Ascending aorta (tissue), 2 donors: Measurements from ENCODE around the gene IRX6. TPM values are rescaled to one million over a fixed set of nuclear protein-coding genes. Genes with fewer than 3 reads are reported as not detected.

Source experiments
- DNase-seq, 2 donors: peaks; one replicate each; pipeline ENCODE4 v3.0.0-alpha.2; 2019; ENCODE audit warnings: low spot score in 2 of 2
- H3K27ac ChIP-seq, 2 donors: fragments of 200-600 bp; sonication (generic); one replicate each; pipeline ENCODE4 v1.5.1; 2016 to 2017; ENCODE audit warnings: mild to moderate bottlenecking in 1 of 2
- H3K27me3 ChIP-seq: fragments of 200-600 bp; sonication (generic); one replicate; pipeline ENCODE4 v1.5.1; 2017
- H3K36me3 ChIP-seq, 2 donors: fragments of 200-600 bp; sonication (generic); one replicate each; pipeline ENCODE4 v1.5.1; 2016
- H3K4me1 ChIP-seq, 2 donors: fragments of 200-600 bp; sonication (generic); one replicate each; pipeline ENCODE4 v1.5.1; 2016 to 2017; ENCODE audit warnings: mild to moderate bottlenecking in 1 of 2
- H3K4me3 ChIP-seq, 2 donors: fragments of 200-600 bp; sonication (generic); one replicate each; pipeline ENCODE4 v1.5.1; 2016 to 2017; ENCODE audit warnings: mild to moderate bottlenecking in 1 of 2
- H3K9me3 ChIP-seq, 2 donors: fragments of 200-600 bp; sonication (generic); one replicate each; pipeline ENCODE4 v1.5.1; 2016
- CTCF ChIP-seq, 3 experiments: fragments of 200-600 bp in 2 of 3; fragments of 450-650 bp in 1 of 3; sonication (generic) in 2 of 3; IDR thresholded peaks; one replicate each; pipeline ENCODE4 v1.5.1; 2016 to 2019; ENCODE audit warnings: antibody characterized with exemption in 3 of 3, mild to moderate bottlenecking in 1 of 3, moderate library complexity in 1 of 3
- intact Hi-C: fragments of 100-400 bp; cut with DNase I; formaldehyde crosslinking; loops from one replicate; pipeline ENCODE4 v1.15.1; 2023
- total RNA-seq: library from RNA; depleted of rRNA; stranded (reverse); fragments of >200 nt; gene quantifications from one replicate; pipeline ENCODE4 v1.1.0, GENCODE V29; 2016

Gene IRX6
- total RNA-seq, 1 donor from 2014 or later = 1.5 TPM

DNA sequence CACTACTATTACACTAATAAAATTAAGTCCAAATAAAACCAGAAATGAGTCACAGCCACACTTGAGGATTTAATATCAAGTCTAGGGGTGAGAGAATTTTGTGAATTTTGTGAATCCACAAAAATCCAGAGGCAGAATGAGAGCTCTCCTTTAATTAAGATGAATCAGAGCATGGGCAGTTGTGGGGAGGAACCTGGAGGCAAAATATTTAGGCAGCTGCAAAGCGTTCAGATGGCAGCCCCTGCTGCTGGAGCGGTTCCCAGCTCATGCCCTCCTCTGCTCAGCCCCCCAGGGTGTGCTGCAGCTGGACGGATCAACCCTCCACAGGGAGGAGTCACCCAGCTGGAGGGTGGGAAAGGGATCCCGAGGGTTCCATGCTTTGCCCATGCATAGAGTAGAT lies 43.4 kb upstream of the IRX6 start:
- Histone ChIP-seq H3K36me3 (no peaks in the 10 kb centered on the region), H3K27me3 (no peaks in the 10 kb centered on the region), H3K27ac (no peak overlapping the region), H3K9me3 (no peaks in the 10 kb centered on the region), H3K4me1 (no peaks in the 10 kb centered on the region), H3K4me3 (no peak overlapping the region)
- no peak for DNase-seq
- intact Hi-C loops = no loop called here
- no peak for TF ChIP-seq CTCF (IDR thresholded peaks at IDR 0.05)

GRCh38 chr16:55282441-55282840 lies 41.6 kb upstream of the IRX6 start:
- Histone ChIP-seq H3K4me1 (no peaks in the 10 kb centered on the region), H3K27me3 (no peaks in the 10 kb centered on the region), H3K4me3 (no peak overlapping the region), H3K27ac (no peak overlapping the region), H3K9me3 (no peaks in the 10 kb centered on the region), H3K36me3 (no peaks in the 10 kb centered on the region)
- no peak for TF ChIP-seq CTCF (IDR thresholded peaks at IDR 0.05)
- DNase-seq = no peak
- intact Hi-C loops = no loop called here

DNA sequence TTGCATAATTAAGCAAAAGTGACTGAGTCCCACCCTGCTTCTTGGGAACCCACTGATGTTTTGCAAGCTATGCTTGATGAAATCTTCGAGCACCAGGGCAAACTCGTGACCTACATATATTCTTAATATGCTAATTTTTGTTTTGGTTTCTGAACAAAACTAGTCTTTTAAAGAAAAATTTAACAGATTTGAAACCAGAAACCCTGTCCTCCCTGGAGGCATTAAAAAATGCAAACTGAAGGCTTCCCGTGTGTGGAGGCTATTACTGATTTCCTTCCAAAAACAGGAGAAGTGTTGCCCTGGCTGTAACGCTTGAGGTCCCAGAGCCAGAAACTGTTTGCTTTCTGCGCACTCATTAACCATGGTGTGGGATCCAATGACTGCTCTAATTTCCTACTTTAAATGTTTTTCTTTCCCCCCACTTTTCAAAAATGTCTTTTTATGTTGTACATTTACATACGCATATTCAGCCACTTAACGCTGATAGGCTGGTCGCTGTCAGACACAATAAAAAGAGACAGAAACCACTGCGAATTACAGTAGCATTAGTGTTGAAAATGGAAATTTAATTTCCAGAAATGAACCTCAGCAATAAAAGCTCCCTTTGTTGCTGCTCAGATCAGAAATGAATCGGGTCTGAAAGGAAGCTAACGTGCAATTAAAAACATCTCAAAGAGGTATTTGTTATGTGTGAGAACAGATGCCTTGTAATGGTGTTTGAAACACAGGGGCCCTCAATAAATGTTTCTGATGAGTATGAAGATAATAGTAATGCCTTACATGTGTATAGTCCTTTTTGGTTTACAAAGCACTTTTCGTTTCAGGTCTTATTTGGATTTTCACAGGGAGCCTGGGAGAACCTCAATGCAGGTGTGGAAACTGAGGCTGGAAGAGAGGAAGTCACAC lies 39.9 kb upstream of the IRX6 start:
- Histone ChIP-seq H3K4me1 (no peaks in the 10 kb centered on the region), H3K9me3 (peaks cover 0 to 5% of the 10 kb centered on the region in 2 donors), H3K27ac (no peak overlapping the region), H3K4me3 (no peak overlapping the region), H3K36me3 (no peaks in the 10 kb centered on the region), H3K27me3 (no peaks in the 10 kb centered on the region)
- TF ChIP-seq CTCF (IDR thresholded peaks at IDR 0.05) = no peak
- DNase-seq = no peak
- intact Hi-C loops = no loop called here

- no peaks in the 10 kb centered on the region for H3K4me1 ChIP-seq
- no peak overlapping the region for H3K4me3 ChIP-seq
- intact Hi-C loops = no loop called here
- H3K27ac ChIP-seq = no peak overlapping the region
- H3K9me3 ChIP-seq = peaks cover 0 to 9% of the 10 kb centered on the region in 2 donors
- TF ChIP-seq CTCF (IDR thresholded peaks at IDR 0.05) = no peak
- no peaks in the 10 kb centered on the region for H3K36me3 ChIP-seq
- DNase-seq = no peak
- no peaks in the 10 kb centered on the region for H3K27me3 ChIP-seq
Observed at GRCh38 chr16:55284718-55285099, 39.3 kb upstream of the IRX6 start.

GRCh38 chr16:55285586-55285985 lies 38.4 kb upstream of the IRX6 start:
- Histone ChIP-seq H3K36me3 (no peaks in the 10 kb centered on the region), H3K4me3 (no peak overlapping the region), H3K9me3 (peaks cover 0 to 9% of the 10 kb centered on the region in 2 donors), H3K27ac (no peak overlapping the region), H3K4me1 (no peaks in the 10 kb centered on the region), H3K27me3 (no peaks in the 10 kb centered on the region)
- TF ChIP-seq CTCF (IDR thresholded peaks at IDR 0.05) = no peak
- no peak for DNase-seq
- intact Hi-C loops = no loop called here
